Liver (tissue), 9 donors: Measurements from ENCODE around the gene CTU2. TPM values are rescaled to one million over a fixed set of nuclear protein-coding genes. Genes with fewer than 3 reads are reported as not detected.

Experiments
- DNase-seq: peaks from one replicate; pipeline ENCODE4 v3.0.0-alpha.2; 2017; ENCODE audit warnings: low spot score
- H3K27ac ChIP-seq, 2 donors: one replicate each; pipeline ENCODE4 v1.7.0; 2013; ENCODE audit warnings: inconsistent platforms in 2 of 2, low read length in 2 of 2, control low read depth in 1 of 2, low read depth in 1 of 2, mild to moderate bottlenecking in 1 of 2
- H3K27me3 ChIP-seq, 4 donors: one replicate each; pipeline versions ENCODE4 v1.6.1 to v1.7.0; 2013; ENCODE audit warnings: low read length in 3 of 4, inconsistent platforms in 1 of 4, mild to moderate bottlenecking in 1 of 4, moderate library complexity in 1 of 4; ENCODE audit not compliant: control insufficient read depth in 4 of 4, insufficient read depth in 4 of 4
- H3K36me3 ChIP-seq, 4 donors: one replicate each; pipeline versions ENCODE4 v1.6.1 to v1.7.0; 2013; ENCODE audit warnings: low read length in 3 of 4, mild to moderate bottlenecking in 3 of 4, low read depth in 1 of 4, moderate library complexity in 1 of 4; ENCODE audit not compliant: control insufficient read depth in 4 of 4, insufficient read depth in 3 of 4
- H3K4me1 ChIP-seq, 4 donors: one replicate each; pipeline versions ENCODE4 v1.6.1 to v1.7.0; 2013; ENCODE audit warnings: low read length in 3 of 4, mild to moderate bottlenecking in 3 of 4, moderate library complexity in 1 of 4; ENCODE audit not compliant: control insufficient read depth in 4 of 4, insufficient read depth in 4 of 4
- H3K4me3 ChIP-seq, 3 donors: one replicate each; pipeline versions ENCODE4 v1.6.1 to v1.7.0; 2013; ENCODE audit warnings: low read length in 3 of 3, control low read depth in 1 of 3, low read depth in 1 of 3, mild to moderate bottlenecking in 1 of 3
- H3K9ac ChIP-seq, 2 donors: one replicate each; pipeline ENCODE4 v1.7.0; 2013; ENCODE audit warnings: low read length in 2 of 2, mild to moderate bottlenecking in 2 of 2, moderate library complexity in 2 of 2, control low read depth in 1 of 2, low read depth in 1 of 2
- H3K9me3 ChIP-seq, 4 donors: one replicate each; pipeline versions ENCODE4 v1.6.1 to v1.7.0; 2013; ENCODE audit warnings: low read length in 3 of 4; ENCODE audit not compliant: control insufficient read depth in 4 of 4
- EGR1 ChIP-seq, 2 donors: IDR thresholded peaks; 2 replicates each; pipeline ENCODE4 v1.6.1; 2016 to 2018; ENCODE audit warnings: antibody characterized with exemption in 2 of 2, low read depth in 2 of 2
- FOXA1 ChIP-seq: IDR thresholded peaks from 2 replicates; pipeline ENCODE4 v1.6.1; 2016; ENCODE audit warnings: antibody characterized with exemption
- FOXA2 ChIP-seq: IDR thresholded peaks from 2 replicates; pipeline ENCODE4 v1.6.1; 2016; ENCODE audit warnings: antibody characterized with exemption
- HNF4A ChIP-seq, 2 donors: conservative IDR thresholded peaks; 2 replicates each; pipeline ENCODE4 v1.6.1; 2016; ENCODE audit warnings: antibody characterized with exemption in 2 of 2, mild to moderate bottlenecking in 2 of 2
- HNF4G ChIP-seq: IDR thresholded peaks from 2 replicates; pipeline ENCODE4 v1.6.1; 2016; ENCODE audit warnings: antibody characterized with exemption
- JUND ChIP-seq, 2 donors: IDR thresholded peaks; 2 replicates each; pipeline ENCODE4 v1.6.1; 2016; ENCODE audit warnings: antibody characterized with exemption in 2 of 2
- NR2F2 ChIP-seq: IDR thresholded peaks from 2 replicates; pipeline ENCODE4 v1.6.1; 2016; ENCODE audit warnings: antibody characterized with exemption
- RXRA ChIP-seq, 2 donors: IDR thresholded peaks; 2 replicates each; pipeline ENCODE4 v1.6.1; 2017 to 2018; ENCODE audit warnings: antibody characterized with exemption in 2 of 2, mild to moderate bottlenecking in 1 of 2
- SP1 ChIP-seq: IDR thresholded peaks from 2 replicates; pipeline ENCODE4 v1.6.1; 2018; ENCODE audit warnings: antibody characterized with exemption, mild to moderate bottlenecking
- YY1 ChIP-seq: IDR thresholded peaks from 2 replicates; pipeline ENCODE4 v1.6.1; 2016; ENCODE audit warnings: antibody characterized with exemption, mild to moderate bottlenecking
- WGBS: extraction: QIAGEN DNeasy Blood & Tissue Kit; methylation state at CpG from one replicate; pipeline ENCODE4 v1.1.7; 2013; 5-methylcytosine and 5-hydroxymethylcytosine counted together
- polyA plus RNA-seq, 2 donors: library from polyadenylated mRNA; stranded (reverse) in 1 of 2; unstranded in 1 of 2; fragments of 200-250 nt in 1 of 2; fragments of >200 nt in 1 of 2; fragmentation: Nextera tagmentation in 1 of 2; extraction: Ambion mirVana in 1 of 2; gene quantifications; one replicate each; pipeline versions ENCODE4 v1.2.1 to v1.2.3, GENCODE V29; 2013 to 2015
- total RNA-seq, 2 donors: library from RNA; depleted of rRNA; stranded (reverse); fragments of >200 nt; gene quantifications; one replicate each; pipeline ENCODE4 v1.2.3, GENCODE V29; 2014
- TF ChIP-seq, protein P1 (sequence below): IDR thresholded peaks from 2 replicates; pipeline ENCODE4 v1.6.1; 2016; ENCODE audit warnings: antibody characterized with exemption
- TF ChIP-seq, protein P2 (sequence below): IDR thresholded peaks from 2 replicates; pipeline ENCODE4 v1.6.1; 2016; ENCODE audit warnings: antibody characterized with exemption, mild to moderate bottlenecking
- TF ChIP-seq, protein P3 (sequence below): IDR thresholded peaks from 2 replicates; pipeline ENCODE4 v1.6.1; 2016; ENCODE audit warnings: antibody characterized with exemption
- TF ChIP-seq, protein P4 (sequence below): IDR thresholded peaks from 2 replicates; pipeline ENCODE4 v1.6.1; 2016; ENCODE audit warnings: antibody characterized with exemption
- donor health status: healthy.
- donor health status: healthy.
- donor health status: healthy.
- donor health status: healthy.
- donor health status: healthy.

Gene CTU2
- total and polyA plus RNA-seq, 4 donors: 7.0 to 8.5 (median 7.4) TPM

DNA sequence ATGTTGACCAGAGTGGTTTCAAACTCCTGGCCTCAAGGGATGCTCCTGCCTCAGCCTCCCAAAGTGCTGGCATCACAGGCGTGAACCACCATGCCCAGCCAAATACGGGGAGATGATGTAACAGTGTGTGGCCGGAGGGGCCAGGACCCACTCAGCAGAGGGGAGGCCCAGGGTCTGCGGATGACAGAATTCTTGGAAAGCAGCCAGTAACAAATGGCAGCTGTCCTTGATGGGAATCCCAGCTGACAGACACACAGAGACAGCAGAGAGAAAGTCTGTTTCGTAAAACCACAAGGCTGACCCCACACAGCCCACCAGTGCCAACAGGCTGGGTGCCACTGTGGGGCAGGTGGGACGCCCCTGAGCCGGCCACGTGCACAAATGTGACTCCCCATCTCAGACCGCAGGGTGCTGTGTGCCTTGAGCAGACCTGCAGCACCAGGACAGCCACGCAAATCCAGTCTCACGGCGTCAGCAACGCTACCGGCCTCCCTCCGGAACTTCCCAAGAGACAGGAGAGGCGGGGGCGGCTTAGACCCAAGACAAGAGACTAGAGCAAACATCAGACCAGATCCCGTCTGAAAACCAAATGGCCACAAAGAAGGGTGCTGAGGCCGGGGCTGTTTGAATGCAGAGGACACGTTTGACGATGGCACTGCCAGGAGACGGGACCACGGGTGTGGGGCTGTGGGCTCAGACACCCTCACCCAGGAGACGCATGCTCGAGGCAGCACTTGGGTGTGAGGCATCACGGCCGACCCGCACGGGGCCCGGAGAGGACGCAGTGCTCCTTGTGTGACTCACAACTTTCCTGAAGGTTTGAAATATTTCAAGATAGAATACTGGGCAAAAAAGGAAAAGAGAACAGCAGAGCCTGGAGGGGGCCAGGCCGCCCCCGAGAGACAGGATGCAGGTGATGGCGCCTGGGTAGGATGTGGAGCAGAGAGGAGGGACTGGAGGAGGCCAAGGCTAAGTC, 24.6 kb downstream of the CTU2 start:
- Histone ChIP-seq H3K27me3 (no peaks in the 10 kb centered on the region), H3K27ac (no peak overlapping the region), H3K9me3 (no peaks in the 10 kb centered on the region), H3K9ac (no peak overlapping the region), H3K4me1 (no peaks in the 10 kb centered on the region), H3K36me3 (peaks cover 4 to 60% (median 21%) of the 10 kb centered on the region in 4 donors), H3K4me3 (no peak overlapping the region)
- TF ChIP-seq, protein P1, sequence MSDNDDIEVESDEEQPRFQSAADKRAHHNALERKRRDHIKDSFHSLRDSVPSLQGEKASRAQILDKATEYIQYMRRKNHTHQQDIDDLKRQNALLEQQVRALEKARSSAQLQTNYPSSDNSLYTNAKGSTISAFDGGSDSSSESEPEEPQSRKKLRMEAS: no peak
- TF ChIP-seq, protein P2, sequence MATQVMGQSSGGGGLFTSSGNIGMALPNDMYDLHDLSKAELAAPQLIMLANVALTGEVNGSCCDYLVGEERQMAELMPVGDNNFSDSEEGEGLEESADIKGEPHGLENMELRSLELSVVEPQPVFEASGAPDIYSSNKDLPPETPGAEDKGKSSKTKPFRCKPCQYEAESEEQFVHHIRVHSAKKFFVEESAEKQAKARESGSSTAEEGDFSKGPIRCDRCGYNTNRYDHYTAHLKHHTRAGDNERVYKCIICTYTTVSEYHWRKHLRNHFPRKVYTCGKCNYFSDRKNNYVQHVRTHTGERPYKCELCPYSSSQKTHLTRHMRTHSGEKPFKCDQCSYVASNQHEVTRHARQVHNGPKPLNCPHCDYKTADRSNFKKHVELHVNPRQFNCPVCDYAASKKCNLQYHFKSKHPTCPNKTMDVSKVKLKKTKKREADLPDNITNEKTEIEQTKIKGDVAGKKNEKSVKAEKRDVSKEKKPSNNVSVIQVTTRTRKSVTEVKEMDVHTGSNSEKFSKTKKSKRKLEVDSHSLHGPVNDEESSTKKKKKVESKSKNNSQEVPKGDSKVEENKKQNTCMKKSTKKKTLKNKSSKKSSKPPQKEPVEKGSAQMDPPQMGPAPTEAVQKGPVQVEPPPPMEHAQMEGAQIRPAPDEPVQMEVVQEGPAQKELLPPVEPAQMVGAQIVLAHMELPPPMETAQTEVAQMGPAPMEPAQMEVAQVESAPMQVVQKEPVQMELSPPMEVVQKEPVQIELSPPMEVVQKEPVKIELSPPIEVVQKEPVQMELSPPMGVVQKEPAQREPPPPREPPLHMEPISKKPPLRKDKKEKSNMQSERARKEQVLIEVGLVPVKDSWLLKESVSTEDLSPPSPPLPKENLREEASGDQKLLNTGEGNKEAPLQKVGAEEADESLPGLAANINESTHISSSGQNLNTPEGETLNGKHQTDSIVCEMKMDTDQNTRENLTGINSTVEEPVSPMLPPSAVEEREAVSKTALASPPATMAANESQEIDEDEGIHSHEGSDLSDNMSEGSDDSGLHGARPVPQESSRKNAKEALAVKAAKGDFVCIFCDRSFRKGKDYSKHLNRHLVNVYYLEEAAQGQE: no peak
- TF ChIP-seq RXRA (IDR thresholded peaks at IDR 0.05): no peak
- no peak for TF ChIP-seq SP1
- TF ChIP-seq, protein P3, sequence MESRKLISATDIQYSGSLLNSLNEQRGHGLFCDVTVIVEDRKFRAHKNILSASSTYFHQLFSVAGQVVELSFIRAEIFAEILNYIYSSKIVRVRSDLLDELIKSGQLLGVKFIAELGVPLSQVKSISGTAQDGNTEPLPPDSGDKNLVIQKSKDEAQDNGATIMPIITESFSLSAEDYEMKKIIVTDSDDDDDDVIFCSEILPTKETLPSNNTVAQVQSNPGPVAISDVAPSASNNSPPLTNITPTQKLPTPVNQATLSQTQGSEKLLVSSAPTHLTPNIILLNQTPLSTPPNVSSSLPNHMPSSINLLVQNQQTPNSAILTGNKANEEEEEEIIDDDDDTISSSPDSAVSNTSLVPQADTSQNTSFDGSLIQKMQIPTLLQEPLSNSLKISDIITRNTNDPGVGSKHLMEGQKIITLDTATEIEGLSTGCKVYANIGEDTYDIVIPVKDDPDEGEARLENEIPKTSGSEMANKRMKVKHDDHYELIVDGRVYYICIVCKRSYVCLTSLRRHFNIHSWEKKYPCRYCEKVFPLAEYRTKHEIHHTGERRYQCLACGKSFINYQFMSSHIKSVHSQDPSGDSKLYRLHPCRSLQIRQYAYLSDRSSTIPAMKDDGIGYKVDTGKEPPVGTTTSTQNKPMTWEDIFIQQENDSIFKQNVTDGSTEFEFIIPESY: no peak
- no peak for TF ChIP-seq FOXA2
- TF ChIP-seq HNF4A (conservative IDR thresholded peaks at IDR 0.05): no peak
- TF ChIP-seq HNF4G: no peak
- no peak for TF ChIP-seq EGR1 (IDR thresholded peaks at IDR 0.05; ENCODE audit: low read depth in 2 of 2)
- no peak for TF ChIP-seq FOXA1
- no peak for TF ChIP-seq YY1
- TF ChIP-seq, protein P4, sequence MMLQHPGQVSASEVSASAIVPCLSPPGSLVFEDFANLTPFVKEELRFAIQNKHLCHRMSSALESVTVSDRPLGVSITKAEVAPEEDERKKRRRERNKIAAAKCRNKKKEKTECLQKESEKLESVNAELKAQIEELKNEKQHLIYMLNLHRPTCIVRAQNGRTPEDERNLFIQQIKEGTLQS: no peak
- TF ChIP-seq NR2F2: no peak
- no peak for TF ChIP-seq JUND (IDR thresholded peaks at IDR 0.05)
- WGBS: 93% methylated on average over 34 of the region's 34 CpGs
- no peak for DNase-seq

DNA sequence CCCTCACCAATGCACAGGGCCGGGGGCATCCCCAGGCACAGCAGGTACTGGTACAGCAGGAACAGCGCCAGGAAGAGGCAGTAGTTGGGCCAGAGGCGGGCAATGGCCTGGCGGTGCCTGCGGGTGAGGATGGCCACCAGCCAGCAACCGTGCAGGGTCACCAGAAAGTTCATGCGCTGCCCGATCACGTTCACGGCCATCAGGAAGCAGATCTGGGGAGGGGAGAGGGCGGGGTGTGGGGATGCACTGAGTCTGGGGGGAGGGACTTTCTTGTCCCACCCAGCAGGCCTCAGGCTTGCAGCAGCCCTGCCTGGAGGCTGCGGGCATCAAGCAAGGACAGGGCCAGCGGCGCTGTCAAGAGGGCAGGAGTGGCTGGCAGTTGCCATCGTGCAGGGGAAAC, 25.4 kb downstream of the CTU2 start:
- Histone ChIP-seq H3K27ac (no peak overlapping the region), H3K36me3 (peaks cover 4 to 55% (median 19%) of the 10 kb centered on the region in 4 donors), H3K4me3 (no peak overlapping the region), H3K4me1 (no peaks in the 10 kb centered on the region), H3K9ac (no peak overlapping the region), H3K27me3 (no peaks in the 10 kb centered on the region), H3K9me3 (no peaks in the 10 kb centered on the region)
- no peak for DNase-seq
- WGBS: 53% methylated on average over 15 of the region's 15 CpGs
- TF ChIP-seq FOXA1 (no peak), RXRA (IDR thresholded peaks at IDR 0.05) (peak in 1 of 2 donors; percentile 69)
